A673 (cell line): ENCODE measurements around the gene PEX19. TPM values are rescaled to one million over a fixed set of nuclear protein-coding genes. Genes with fewer than 3 reads are reported as not detected.
"Not testable (repeated sequence)": the region's sequence is repeated elsewhere in the genome, so short reads cannot be mapped to it uniquely, and the experiment has no call there.

Experiments
- BruUV-seq: library from RNA; stranded (reverse); fragments of 400-500 nt; replicated peaks from 2 replicates; lab custom pipeline; 2021; lab: Mats Ljungman, UMichigan
- CTCF ChIA-PET: fragments of 300-600 bp; sonication (Branson Sonifier 250); formaldehyde crosslinking; loops from one replicate; lab custom pipeline; 2022; ENCODE audit warnings: antibody characterized with exemption; lab: Charles Lee
- POLR2A ChIA-PET: fragments of 300-600 bp; sonication (Branson Sonifier 250); formaldehyde crosslinking; loops from one replicate; lab custom pipeline; 2022; ENCODE audit warnings: antibody characterized with exemption; ENCODE audit not compliant: low non-redundant PET; lab: Charles Lee
- DNase-seq: peaks from one replicate; pipeline ENCODE4 v3.0.0-alpha.2; 2015; ENCODE audit warnings: low spot score
- H3K27ac ChIP-seq: fragments of 200-600 bp; sonication (generic); 2 replicates; pipeline ENCODE4 v1.5.1; 2016; ENCODE audit warnings: mixed run types, low read depth, mild to moderate bottlenecking, mixed read lengths, antibody characterized with exemption, low read length; ENCODE audit not compliant: poor library complexity, severe bottlenecking
- H3K27me3 ChIP-seq: fragments of 200-600 bp; sonication (generic); replicated peaks from 2 replicates; pipeline ENCODE4 v1.6.1; 2017; ENCODE audit warnings: mixed run types, low read depth, mild to moderate bottlenecking, mixed read lengths, antibody characterized with exemption, low read length; ENCODE audit not compliant: insufficient read depth, poor library complexity
- H3K36me3 ChIP-seq: fragments of 200-600 bp; sonication (generic); 2 replicates; pipeline ENCODE4 v1.6.1; 2016; ENCODE audit warnings: mixed run types, mild to moderate bottlenecking, mixed read lengths, antibody characterized with exemption, low read length; ENCODE audit not compliant: insufficient read depth, poor library complexity, severe bottlenecking
- H3K4me1 ChIP-seq: fragments of 200-600 bp; sonication (generic); 2 replicates; pipeline ENCODE4 v1.6.1; 2017; ENCODE audit warnings: mixed run types, mild to moderate bottlenecking, mixed read lengths, antibody characterized with exemption, low read length; ENCODE audit not compliant: insufficient read depth, poor library complexity, severe bottlenecking
- H3K4me3 ChIP-seq: fragments of 200-600 bp; sonication (generic); 2 replicates; pipeline ENCODE4 v1.5.1; 2016; ENCODE audit warnings: low read depth, mixed run types, mild to moderate bottlenecking, mixed read lengths, low read length; ENCODE audit not compliant: poor library complexity, severe bottlenecking
- H3K9me3 ChIP-seq: fragments of 200-600 bp; sonication (generic); 2 replicates; pipeline ENCODE4 v1.6.1; 2016; ENCODE audit warnings: mixed run types, low read depth, mild to moderate bottlenecking, mixed read lengths, antibody characterized with exemption, low read length; ENCODE audit not compliant: poor library complexity, severe bottlenecking
- EZH2 ChIP-seq: fragments of 200-600 bp; sonication (generic); IDR thresholded peaks from 2 replicates; pipeline ENCODE4 v1.6.1; 2017; ENCODE audit warnings: borderline replicate concordance, low read depth, mild to moderate bottlenecking, mixed read lengths, antibody characterized with exemption, low read length; ENCODE audit not compliant: poor library complexity, severe bottlenecking
- intact Hi-C: fragments of 100-400 bp; cut with micrococcal nuclease; formaldehyde crosslinking; loops from one replicate; pipeline ENCODE4 v1.10.0; 2022; ENCODE audit not compliant: unreplicated experiment
- total RNA-seq: library from RNA; stranded (reverse); gene quantifications from 2 replicates; pipeline ENCODE4 v1.2.3, GENCODE V29; 2021
- TF ChIP-seq, protein P1 (sequence below): fragments of 300-800, 200-600 bp; sonication (generic); conservative IDR thresholded peaks from 2 replicates; pipeline ENCODE4 v1.5.1; 2017; ENCODE audit warnings: low read depth, mild to moderate bottlenecking, antibody characterized with exemption, low read length, moderate library complexity, mixed read lengths

The PEX19 gene
- total RNA-seq, 1 experiment from 2014 or later: 67.0 TPM

DNA sequence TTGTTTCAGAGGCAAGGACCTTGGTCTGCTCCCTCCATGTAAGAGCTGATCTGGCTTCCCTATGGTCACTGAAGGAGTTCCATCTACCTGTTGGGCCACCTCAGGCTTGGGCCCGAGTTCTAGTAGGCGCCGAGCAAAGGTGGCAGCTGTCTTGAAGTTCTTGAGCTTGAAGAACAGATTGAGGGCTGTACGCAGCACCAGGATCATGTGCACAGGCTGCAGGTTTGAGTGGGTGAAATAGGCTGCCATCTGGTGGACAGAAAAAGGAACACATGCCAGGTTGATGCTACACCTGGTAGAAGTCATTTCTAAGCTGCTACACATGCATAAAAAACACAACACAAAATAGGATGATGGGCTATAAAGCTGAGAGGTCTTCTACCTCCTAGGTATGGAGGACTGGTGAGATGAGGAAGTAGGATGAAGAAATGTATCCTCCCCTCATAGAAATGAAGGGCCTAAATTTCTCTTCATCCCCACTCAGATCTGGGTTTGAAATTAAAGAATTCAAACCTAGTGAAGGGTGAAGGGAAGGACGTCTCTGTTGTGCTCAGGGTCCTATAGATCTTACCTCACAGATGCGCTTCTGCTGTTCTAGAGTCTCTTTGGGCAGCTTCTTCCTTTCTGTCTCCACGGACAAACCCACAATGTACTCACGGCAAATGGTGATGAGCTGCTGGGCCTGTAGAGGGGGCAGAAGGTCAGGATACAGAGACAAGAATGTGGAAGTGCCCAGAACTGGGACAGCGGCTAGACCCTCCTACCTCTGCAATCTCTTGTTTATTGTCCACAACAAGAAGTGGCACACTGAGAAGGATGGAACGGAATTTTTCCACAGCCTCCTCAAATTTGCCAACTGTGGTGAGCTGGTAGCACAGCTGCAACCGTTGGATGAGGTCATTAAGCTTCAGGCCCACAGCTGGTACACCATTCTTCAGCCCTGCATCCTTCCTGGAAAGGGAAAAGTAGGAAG is 6.6 kb upstream of the PEX19 start:
- ChIA-PET POLR2A (interaction anchor here (0.6 kb wide), 1 partner anchor 17 kb away, joined by 3 read pairs; no protein-coding TSS in a partner anchor), CTCF (interaction anchor here (0.6 to 2.1 kb wide), 15 partner anchors 10 to 206 kb away, joined by 3 to 25 read pairs (median 5); partner anchors contain the start of gene DCAF8)
- Histone ChIP-seq H3K36me3 (peaks cover 71% of the 10 kb centered on the region), H3K27ac (no peak overlapping the region), H3K4me3 (no peak overlapping the region), H3K27me3 (no peaks in the 10 kb centered on the region), H3K4me1 (no peaks in the 10 kb centered on the region), H3K9me3 (no peaks in the 10 kb centered on the region)
- BruUV-seq: no TSS peak
- TF ChIP-seq EZH2: no peak
- TF ChIP-seq, protein P1, sequence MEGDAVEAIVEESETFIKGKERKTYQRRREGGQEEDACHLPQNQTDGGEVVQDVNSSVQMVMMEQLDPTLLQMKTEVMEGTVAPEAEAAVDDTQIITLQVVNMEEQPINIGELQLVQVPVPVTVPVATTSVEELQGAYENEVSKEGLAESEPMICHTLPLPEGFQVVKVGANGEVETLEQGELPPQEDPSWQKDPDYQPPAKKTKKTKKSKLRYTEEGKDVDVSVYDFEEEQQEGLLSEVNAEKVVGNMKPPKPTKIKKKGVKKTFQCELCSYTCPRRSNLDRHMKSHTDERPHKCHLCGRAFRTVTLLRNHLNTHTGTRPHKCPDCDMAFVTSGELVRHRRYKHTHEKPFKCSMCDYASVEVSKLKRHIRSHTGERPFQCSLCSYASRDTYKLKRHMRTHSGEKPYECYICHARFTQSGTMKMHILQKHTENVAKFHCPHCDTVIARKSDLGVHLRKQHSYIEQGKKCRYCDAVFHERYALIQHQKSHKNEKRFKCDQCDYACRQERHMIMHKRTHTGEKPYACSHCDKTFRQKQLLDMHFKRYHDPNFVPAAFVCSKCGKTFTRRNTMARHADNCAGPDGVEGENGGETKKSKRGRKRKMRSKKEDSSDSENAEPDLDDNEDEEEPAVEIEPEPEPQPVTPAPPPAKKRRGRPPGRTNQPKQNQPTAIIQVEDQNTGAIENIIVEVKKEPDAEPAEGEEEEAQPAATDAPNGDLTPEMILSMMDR: peak; percentile 88
- peak; percentile 75 for DNase-seq
- intact Hi-C loops: loop anchor here (1.0 kb wide), 3 partner anchors 98 to 206 kb away; no protein-coding TSS in a partner anchor

DNA sequence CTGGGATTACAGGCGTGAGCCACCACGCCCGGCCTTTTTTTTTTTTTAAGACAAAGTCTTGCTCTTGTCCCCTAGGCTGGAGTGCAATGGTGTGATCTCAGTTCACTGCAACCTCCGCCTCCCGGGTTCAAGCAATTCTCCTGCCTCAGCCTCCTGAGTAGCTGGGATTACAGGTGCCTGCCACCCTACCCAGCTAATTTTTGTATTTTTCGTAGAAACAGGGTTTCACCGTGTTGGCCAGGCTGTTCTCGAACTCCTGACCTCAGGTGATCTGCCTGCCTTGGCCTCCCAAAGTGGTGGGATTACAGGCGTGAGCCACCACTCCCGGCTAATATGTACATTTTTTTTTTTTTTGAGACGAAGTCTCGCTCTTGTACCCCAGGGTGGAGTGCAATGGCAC is 2.8 kb upstream of the PEX19 start:
- not testable (repeated sequence) for BruUV-seq, H3K27ac ChIP-seq, H3K4me3 ChIP-seq, H3K27me3 ChIP-seq, H3K4me1 ChIP-seq, H3K9me3 ChIP-seq, DNase-seq
- intact Hi-C loops: loop anchor here (5.0 kb wide), 1 partner anchor 90 kb away; no protein-coding TSS in a partner anchor
- POLR2A ChIA-PET: interaction anchor here (0.7 kb wide), 1 partner anchor 28 kb away, joined by 8 read pairs; no protein-coding TSS in a partner anchor
- H3K36me3 ChIP-seq: peaks cover 36% of the 10 kb centered on the region
- CTCF ChIA-PET: interaction anchor here (0.7 kb wide), 1 partner anchor 506 kb away, joined by 4 read pairs; no protein-coding TSS in a partner anchor

DNA sequence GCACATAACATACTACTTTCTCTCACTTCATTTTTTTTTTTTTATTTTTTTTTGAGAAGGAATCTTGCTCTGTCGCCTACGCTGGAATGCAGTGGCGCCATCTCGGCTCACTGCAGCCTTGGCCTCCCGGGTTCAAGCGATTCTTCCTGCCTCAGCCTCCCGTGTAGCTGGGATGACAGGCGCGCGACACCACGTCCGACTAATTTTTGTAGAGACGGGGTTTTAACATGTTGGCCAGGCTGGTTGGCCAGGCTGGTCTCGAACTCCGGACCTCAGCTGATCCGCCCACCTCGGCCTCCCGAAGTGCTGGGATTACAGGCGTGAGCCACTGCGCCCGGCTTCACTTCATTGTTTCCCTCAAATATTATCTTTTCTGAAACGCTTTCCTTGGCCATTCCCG is 573 bp upstream of the PEX19 start:
- BruUV-seq: TSS peak; percentile 79
- H3K27me3 ChIP-seq: no peaks in the 10 kb centered on the region
- POLR2A ChIA-PET: no interaction called here

More for the DNA sequence above, 573 bp upstream of the PEX19 start:
- Histone ChIP-seq H3K9me3 (no peaks in the 10 kb centered on the region), H3K4me1 (peaks cover 7% of the 10 kb centered on the region), H3K36me3 (peaks cover 33% of the 10 kb centered on the region), H3K4me3 (peak overlapping the region; percentile 81), H3K27ac (peak overlapping the region; percentile 82)
- no peak for TF ChIP-seq EZH2
- TF ChIP-seq, protein P1: no peak
- CTCF ChIA-PET: interaction anchor here (0.7 to 1.7 kb wide), 2 partner anchors 92 to 185 kb away, joined by 3 to 5 read pairs; no protein-coding TSS in a partner anchor
- intact Hi-C loops: loop anchor here (5.0 kb wide), 1 partner anchor 92 kb away; no protein-coding TSS in a partner anchor
- DNase-seq: no peak
